ENCODE results near the gene BSN.

Gene BSN

GRCh38 chr3:49563040-49563578, 8.8 kb downstream of the BSN start:
- no peak overlapping the region for H3K4me3 ChIP-seq (ENCODE audit: low read depth, low read length)
- DNase-seq (ENCODE audit: low read depth), result no peak
- TF ChIP-seq MAX (IDR thresholded peaks at IDR 0.05; ENCODE audit: low read depth, low read length) (no peak), MYC (IDR thresholded peaks at IDR 0.05; ENCODE audit: low read depth, low read length) (no peak)
- TF ChIP-seq, protein P1, sequence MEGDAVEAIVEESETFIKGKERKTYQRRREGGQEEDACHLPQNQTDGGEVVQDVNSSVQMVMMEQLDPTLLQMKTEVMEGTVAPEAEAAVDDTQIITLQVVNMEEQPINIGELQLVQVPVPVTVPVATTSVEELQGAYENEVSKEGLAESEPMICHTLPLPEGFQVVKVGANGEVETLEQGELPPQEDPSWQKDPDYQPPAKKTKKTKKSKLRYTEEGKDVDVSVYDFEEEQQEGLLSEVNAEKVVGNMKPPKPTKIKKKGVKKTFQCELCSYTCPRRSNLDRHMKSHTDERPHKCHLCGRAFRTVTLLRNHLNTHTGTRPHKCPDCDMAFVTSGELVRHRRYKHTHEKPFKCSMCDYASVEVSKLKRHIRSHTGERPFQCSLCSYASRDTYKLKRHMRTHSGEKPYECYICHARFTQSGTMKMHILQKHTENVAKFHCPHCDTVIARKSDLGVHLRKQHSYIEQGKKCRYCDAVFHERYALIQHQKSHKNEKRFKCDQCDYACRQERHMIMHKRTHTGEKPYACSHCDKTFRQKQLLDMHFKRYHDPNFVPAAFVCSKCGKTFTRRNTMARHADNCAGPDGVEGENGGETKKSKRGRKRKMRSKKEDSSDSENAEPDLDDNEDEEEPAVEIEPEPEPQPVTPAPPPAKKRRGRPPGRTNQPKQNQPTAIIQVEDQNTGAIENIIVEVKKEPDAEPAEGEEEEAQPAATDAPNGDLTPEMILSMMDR (IDR thresholded peaks at IDR 0.05; ENCODE audit: low read depth, low read length), result no peak

DNA sequence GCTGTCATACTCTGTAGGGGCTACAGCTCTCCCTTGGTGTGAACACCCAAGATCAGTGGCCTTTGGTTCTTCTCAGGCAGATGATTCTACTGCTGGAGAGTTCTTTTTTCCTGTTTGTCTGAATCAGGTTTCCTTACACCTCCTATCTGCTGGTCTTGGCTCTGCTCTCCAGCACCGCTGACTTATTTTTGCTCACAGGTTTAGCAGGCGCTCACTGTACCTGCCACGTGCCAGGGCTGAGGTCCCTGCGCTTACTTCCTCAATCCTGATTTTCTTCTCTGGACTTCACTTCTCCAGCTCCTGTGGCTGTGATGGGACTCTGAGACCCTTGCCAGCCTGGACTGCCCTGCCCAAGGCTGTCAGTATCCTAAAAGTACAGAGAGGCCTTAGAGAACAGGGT, 9.5 kb downstream of the BSN start:
- no peak overlapping the region for H3K4me3 ChIP-seq (ENCODE audit: low read depth, low read length)
- DNase-seq (ENCODE audit: low read depth), result no peak
- TF ChIP-seq POLR2A (IDR thresholded peaks at IDR 0.05; ENCODE audit: extremely low read depth, insufficient read length) (no peak), MYC (IDR thresholded peaks at IDR 0.05; ENCODE audit: low read depth, low read length) (no peak), MAX (IDR thresholded peaks at IDR 0.05; ENCODE audit: low read depth, low read length) (no peak)
- TF ChIP-seq, protein P1 (IDR thresholded peaks at IDR 0.05; ENCODE audit: low read depth, low read length), result no peak

- DNase-seq (ENCODE audit: low read depth), result peak; percentile 18
- TF ChIP-seq, protein P1 (IDR thresholded peaks at IDR 0.05; ENCODE audit: low read depth, low read length), result peak; percentile 41
- no peak for TF ChIP-seq MAX (IDR thresholded peaks at IDR 0.05; ENCODE audit: low read depth, low read length)
- no peak for TF ChIP-seq POLR2A (IDR thresholded peaks at IDR 0.05; ENCODE audit: extremely low read depth, insufficient read length)
- TF ChIP-seq MYC (IDR thresholded peaks at IDR 0.05; ENCODE audit: low read depth, low read length), result no peak
- no peak overlapping the region for H3K4me3 ChIP-seq (ENCODE audit: low read depth, low read length)
Observed at GRCh38 chr3:49566312-49566711, 12.0 kb downstream of the BSN start.

- H3K4me3 ChIP-seq (ENCODE audit: low read depth, low read length), result no peak overlapping the region
- no peak for DNase-seq (ENCODE audit: low read depth)
- TF ChIP-seq, protein P1 (IDR thresholded peaks at IDR 0.05; ENCODE audit: low read depth, low read length), result no peak
- TF ChIP-seq MYC (IDR thresholded peaks at IDR 0.05; ENCODE audit: low read depth, low read length) (no peak), MAX (IDR thresholded peaks at IDR 0.05; ENCODE audit: low read depth, low read length) (no peak), POLR2A (IDR thresholded peaks at IDR 0.05; ENCODE audit: extremely low read depth, insufficient read length) (no peak)
Observed at GRCh38 chr3:49567406-49567805, 13.1 kb downstream of the BSN start.

DNA sequence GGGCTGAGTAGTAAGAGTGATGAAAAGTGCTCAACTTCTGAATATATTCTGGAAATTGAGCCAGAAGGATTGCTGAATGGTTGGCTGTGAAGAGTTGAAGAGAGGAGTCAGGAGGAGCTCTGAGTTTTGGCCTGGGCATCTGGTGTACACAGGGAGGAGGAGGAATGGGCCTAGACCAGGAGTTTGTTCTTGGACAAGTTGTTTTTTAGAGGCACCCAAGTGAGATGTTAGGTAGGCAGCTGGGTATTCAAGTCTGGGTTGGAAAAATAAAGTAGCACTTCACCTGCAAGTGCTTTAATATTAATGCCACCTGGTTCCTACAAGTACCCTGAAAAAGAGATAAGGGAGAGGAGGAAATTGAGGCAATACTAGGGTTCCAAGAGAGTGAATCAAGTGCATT, 14.7 kb downstream of the BSN start:
- no peak overlapping the region for H3K4me3 ChIP-seq (ENCODE audit: low read depth, low read length)
- no peak for TF ChIP-seq MAX (IDR thresholded peaks at IDR 0.05; ENCODE audit: low read depth, low read length)
- no peak for TF ChIP-seq POLR2A (IDR thresholded peaks at IDR 0.05; ENCODE audit: extremely low read depth, insufficient read length)
- no peak for TF ChIP-seq MYC (IDR thresholded peaks at IDR 0.05; ENCODE audit: low read depth, low read length)
- TF ChIP-seq, protein P1 (IDR thresholded peaks at IDR 0.05; ENCODE audit: low read depth, low read length), result no peak
- no peak for DNase-seq (ENCODE audit: low read depth)

Data from NB4 (cell line).